GM18861 (cell line): Measurements from ENCODE around the gene GUCA1A.
"Not testable (repeated sequence)": the region's sequence is repeated elsewhere in the genome, so short reads cannot be mapped to it uniquely, and the experiment has no call there.

Source experiments
- ATAC-seq: cut with Tn5 transposase; IDR thresholded peaks from one replicate; pipeline ENCODE4 v1.9.1; 2021; ENCODE audit not compliant: unreplicated experiment

GUCA1A gene

GRCh38 chr6:42171813-42172581 lies 1.2 kb upstream of the GUCA1A start:
- no peak for ATAC-seq

- no peak for ATAC-seq
These were observed 2.7 kb downstream of the GUCA1A start for GRCh38 chr6:42175860-42176259.

- ATAC-seq, result no peak
These were observed 3.8 kb downstream of the GUCA1A start for GRCh38 chr6:42176981-42177380.

GRCh38 chr6:42177514-42178364 lies 4.6 kb downstream of the GUCA1A start:
- ATAC-seq, result no peak

GRCh38 chr6:42179261-42179944 lies 6.2 kb downstream of the GUCA1A start:
- ATAC-seq, result no peak

GRCh38 chr6:42179945-42180313 lies 6.8 kb downstream of the GUCA1A start:
- ATAC-seq, result no peak

GRCh38 chr6:42182101-42182500 lies 8.9 kb downstream of the GUCA1A start:
- no peak for ATAC-seq

GRCh38 chr6:42184475-42184874 lies 11.3 kb downstream of the GUCA1A start:
- no peak for ATAC-seq

GRCh38 chr6:42185597-42185996 lies 12.4 kb downstream of the GUCA1A start:
- ATAC-seq, result no peak

- ATAC-seq, result no peak
These were observed 15.2 kb downstream of the GUCA1A start for GRCh38 chr6:42188406-42188805.

- ATAC-seq, result no peak
These were observed 17.5 kb downstream of the GUCA1A start for GRCh38 chr6:42190554-42191183.

GRCh38 chr6:42192385-42192784 lies 19.2 kb downstream of the GUCA1A start:
- ATAC-seq, result not testable (repeated sequence)

GRCh38 chr6:42193491-42193894 lies 20.3 kb downstream of the GUCA1A start:
- no peak for ATAC-seq

- no peak for ATAC-seq
These were observed 20.9 kb downstream of the GUCA1A start for GRCh38 chr6:42194056-42194455.

- no peak for ATAC-seq
These were observed 22.3 kb downstream of the GUCA1A start for GRCh38 chr6:42195415-42195814.

GRCh38 chr6:42197555-42198362 lies 24.6 kb downstream of the GUCA1A start:
- no peak for ATAC-seq

GRCh38 chr6:42199106-42199981 lies 26.2 kb downstream of the GUCA1A start:
- no peak for ATAC-seq

GRCh38 chr6:42200035-42200434 lies 26.9 kb downstream of the GUCA1A start:
- ATAC-seq, result no peak

- no peak for ATAC-seq
These were observed 28.2 kb downstream of the GUCA1A start for GRCh38 chr6:42201382-42201781.
